Measurements from ENCODE around the gene RTN1.

DNA sequence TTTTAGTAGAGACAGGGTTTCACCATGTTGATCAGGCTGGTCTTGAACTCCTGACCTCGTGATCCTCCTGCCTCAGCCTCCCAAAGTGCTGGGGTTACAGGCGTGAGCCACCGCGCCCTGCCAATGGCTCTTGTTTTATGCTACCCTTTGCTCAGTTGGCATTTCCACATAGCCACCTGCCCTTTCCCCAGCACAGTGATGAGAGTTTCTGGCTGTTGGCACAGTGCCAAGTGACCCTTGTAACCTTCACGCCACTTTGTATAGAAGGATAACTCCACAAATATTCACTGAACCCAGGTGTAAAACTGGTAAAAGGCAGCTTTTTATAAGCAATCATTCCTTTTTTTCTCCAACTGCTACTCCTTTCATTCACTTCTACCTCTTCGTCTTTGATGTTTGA lies 275.5 kb downstream of the RTN1 start:
- TF ChIP-seq, protein P1, sequence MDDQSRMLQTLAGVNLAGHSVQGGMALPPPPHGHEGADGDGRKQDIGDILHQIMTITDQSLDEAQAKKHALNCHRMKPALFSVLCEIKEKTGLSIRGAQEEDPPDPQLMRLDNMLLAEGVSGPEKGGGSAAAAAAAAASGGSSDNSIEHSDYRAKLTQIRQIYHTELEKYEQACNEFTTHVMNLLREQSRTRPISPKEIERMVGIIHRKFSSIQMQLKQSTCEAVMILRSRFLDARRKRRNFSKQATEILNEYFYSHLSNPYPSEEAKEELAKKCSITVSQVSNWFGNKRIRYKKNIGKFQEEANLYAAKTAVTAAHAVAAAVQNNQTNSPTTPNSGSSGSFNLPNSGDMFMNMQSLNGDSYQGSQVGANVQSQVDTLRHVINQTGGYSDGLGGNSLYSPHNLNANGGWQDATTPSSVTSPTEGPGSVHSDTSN (IDR thresholded peaks at IDR 0.05) = no peak
- TF ChIP-seq RAD21 (IDR thresholded peaks at IDR 0.05; ENCODE audit: low read length) = no peak
- no peak for TF ChIP-seq POLR2AphosphoS5 (IDR thresholded peaks at IDR 0.05; ENCODE audit: low read depth, low read length)
- no peak for TF ChIP-seq EZH2phosphoT487 (IDR thresholded peaks at IDR 0.05; ENCODE audit: borderline replicate concordance, low read depth)
- no peak for TF ChIP-seq TAF1 (IDR thresholded peaks at IDR 0.05; ENCODE audit: borderline replicate concordance, low read depth, low read length)
- TF ChIP-seq, protein P2, sequence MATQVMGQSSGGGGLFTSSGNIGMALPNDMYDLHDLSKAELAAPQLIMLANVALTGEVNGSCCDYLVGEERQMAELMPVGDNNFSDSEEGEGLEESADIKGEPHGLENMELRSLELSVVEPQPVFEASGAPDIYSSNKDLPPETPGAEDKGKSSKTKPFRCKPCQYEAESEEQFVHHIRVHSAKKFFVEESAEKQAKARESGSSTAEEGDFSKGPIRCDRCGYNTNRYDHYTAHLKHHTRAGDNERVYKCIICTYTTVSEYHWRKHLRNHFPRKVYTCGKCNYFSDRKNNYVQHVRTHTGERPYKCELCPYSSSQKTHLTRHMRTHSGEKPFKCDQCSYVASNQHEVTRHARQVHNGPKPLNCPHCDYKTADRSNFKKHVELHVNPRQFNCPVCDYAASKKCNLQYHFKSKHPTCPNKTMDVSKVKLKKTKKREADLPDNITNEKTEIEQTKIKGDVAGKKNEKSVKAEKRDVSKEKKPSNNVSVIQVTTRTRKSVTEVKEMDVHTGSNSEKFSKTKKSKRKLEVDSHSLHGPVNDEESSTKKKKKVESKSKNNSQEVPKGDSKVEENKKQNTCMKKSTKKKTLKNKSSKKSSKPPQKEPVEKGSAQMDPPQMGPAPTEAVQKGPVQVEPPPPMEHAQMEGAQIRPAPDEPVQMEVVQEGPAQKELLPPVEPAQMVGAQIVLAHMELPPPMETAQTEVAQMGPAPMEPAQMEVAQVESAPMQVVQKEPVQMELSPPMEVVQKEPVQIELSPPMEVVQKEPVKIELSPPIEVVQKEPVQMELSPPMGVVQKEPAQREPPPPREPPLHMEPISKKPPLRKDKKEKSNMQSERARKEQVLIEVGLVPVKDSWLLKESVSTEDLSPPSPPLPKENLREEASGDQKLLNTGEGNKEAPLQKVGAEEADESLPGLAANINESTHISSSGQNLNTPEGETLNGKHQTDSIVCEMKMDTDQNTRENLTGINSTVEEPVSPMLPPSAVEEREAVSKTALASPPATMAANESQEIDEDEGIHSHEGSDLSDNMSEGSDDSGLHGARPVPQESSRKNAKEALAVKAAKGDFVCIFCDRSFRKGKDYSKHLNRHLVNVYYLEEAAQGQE (IDR thresholded peaks at IDR 0.05; ENCODE audit: low read depth, low read length) = no peak
- no peak for TF ChIP-seq MXI1 (IDR thresholded peaks at IDR 0.05; ENCODE audit: low read depth, low read length)
- TF ChIP-seq, protein P3, sequence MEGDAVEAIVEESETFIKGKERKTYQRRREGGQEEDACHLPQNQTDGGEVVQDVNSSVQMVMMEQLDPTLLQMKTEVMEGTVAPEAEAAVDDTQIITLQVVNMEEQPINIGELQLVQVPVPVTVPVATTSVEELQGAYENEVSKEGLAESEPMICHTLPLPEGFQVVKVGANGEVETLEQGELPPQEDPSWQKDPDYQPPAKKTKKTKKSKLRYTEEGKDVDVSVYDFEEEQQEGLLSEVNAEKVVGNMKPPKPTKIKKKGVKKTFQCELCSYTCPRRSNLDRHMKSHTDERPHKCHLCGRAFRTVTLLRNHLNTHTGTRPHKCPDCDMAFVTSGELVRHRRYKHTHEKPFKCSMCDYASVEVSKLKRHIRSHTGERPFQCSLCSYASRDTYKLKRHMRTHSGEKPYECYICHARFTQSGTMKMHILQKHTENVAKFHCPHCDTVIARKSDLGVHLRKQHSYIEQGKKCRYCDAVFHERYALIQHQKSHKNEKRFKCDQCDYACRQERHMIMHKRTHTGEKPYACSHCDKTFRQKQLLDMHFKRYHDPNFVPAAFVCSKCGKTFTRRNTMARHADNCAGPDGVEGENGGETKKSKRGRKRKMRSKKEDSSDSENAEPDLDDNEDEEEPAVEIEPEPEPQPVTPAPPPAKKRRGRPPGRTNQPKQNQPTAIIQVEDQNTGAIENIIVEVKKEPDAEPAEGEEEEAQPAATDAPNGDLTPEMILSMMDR (IDR thresholded peaks at IDR 0.05) = no peak
- no peak for TF ChIP-seq SMC3 (IDR thresholded peaks at IDR 0.05; ENCODE audit: low read depth, low read length)
- TF ChIP-seq NRF1 (IDR thresholded peaks at IDR 0.05; ENCODE audit: low read depth, low read length) = no peak
- TF ChIP-seq CHD2 (IDR thresholded peaks at IDR 0.05; ENCODE audit: low read length, partially characterized antibody) = no peak
- TF ChIP-seq, protein P4, sequence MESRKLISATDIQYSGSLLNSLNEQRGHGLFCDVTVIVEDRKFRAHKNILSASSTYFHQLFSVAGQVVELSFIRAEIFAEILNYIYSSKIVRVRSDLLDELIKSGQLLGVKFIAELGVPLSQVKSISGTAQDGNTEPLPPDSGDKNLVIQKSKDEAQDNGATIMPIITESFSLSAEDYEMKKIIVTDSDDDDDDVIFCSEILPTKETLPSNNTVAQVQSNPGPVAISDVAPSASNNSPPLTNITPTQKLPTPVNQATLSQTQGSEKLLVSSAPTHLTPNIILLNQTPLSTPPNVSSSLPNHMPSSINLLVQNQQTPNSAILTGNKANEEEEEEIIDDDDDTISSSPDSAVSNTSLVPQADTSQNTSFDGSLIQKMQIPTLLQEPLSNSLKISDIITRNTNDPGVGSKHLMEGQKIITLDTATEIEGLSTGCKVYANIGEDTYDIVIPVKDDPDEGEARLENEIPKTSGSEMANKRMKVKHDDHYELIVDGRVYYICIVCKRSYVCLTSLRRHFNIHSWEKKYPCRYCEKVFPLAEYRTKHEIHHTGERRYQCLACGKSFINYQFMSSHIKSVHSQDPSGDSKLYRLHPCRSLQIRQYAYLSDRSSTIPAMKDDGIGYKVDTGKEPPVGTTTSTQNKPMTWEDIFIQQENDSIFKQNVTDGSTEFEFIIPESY (IDR thresholded peaks at IDR 0.05; ENCODE audit: borderline replicate concordance, low read depth) = no peak
- TF ChIP-seq GABPA (IDR thresholded peaks at IDR 0.05; ENCODE audit: low read depth) = no peak
- no peak for TF ChIP-seq EP300 (IDR thresholded peaks at IDR 0.05; ENCODE audit: borderline replicate concordance in 1 of 2, low read depth in 1 of 2, low read length in 1 of 2)
